ENCODE data around the gene FANCD2.
A peak's percentile ranks its signal among the peaks of the same experiment; 100 is the strongest.
"Not testable (repeated sequence)": the region's sequence is repeated elsewhere in the genome, so short reads cannot be mapped to it uniquely, and the experiment has no call there.

The FANCD2 gene

GRCh38 chr3:10093678-10094077, 67.4 kb downstream of the FANCD2 start:
- H3K27me3 ChIP-seq: no peaks in the 10 kb centered on the region
- H3K4me3 ChIP-seq: no peak overlapping the region
- H4K20me1 ChIP-seq: no peaks in the 10 kb centered on the region
- H3K4me2 ChIP-seq: no peak overlapping the region
- peaks cover 93% of the 10 kb centered on the region for H3K36me3 ChIP-seq
- H3K27ac ChIP-seq: no peak overlapping the region
- no peaks in the 10 kb centered on the region for H3K4me1 ChIP-seq
- no peak overlapping the region for H3K9ac ChIP-seq
- no peaks in the 10 kb centered on the region for H3K9me3 ChIP-seq
- TF ChIP-seq Cebpa-rat (IDR thresholded peaks at IDR 0.05): no peak

DNA sequence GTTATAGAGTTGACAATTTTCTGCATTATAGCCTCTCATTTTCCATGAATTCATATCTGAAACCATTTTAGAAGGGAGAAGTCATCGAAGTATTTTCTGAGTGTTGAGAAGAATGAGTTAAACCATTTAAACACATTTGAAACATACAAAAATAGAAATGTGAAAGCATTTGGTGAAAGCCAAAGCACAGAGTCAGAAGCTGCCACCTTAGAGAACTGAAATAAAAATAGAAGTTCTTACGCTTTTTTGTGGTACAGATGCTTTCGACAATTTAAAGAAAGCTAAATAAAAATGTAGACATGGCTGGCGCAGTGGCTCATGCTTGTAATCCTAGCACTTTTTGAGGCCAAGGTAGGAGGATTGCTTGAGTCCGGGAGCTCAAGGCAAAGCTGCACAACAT, 72.8 kb downstream of the FANCD2 start:
- no peaks in the 10 kb centered on the region for H3K9me3 ChIP-seq
- H3K27me3 ChIP-seq: no peaks in the 10 kb centered on the region
- H3K9ac ChIP-seq: no peak overlapping the region
- H4K20me1 ChIP-seq: no peaks in the 10 kb centered on the region
- no peak overlapping the region for H3K4me2 ChIP-seq
- H3K4me3 ChIP-seq: no peak overlapping the region
- no peak for TF ChIP-seq Cebpa-rat (IDR thresholded peaks at IDR 0.05)
- H3K27ac ChIP-seq: no peak overlapping the region
- no peaks in the 10 kb centered on the region for H3K4me1 ChIP-seq
- H3K36me3 ChIP-seq: peaks cover 87% of the 10 kb centered on the region

DNA sequence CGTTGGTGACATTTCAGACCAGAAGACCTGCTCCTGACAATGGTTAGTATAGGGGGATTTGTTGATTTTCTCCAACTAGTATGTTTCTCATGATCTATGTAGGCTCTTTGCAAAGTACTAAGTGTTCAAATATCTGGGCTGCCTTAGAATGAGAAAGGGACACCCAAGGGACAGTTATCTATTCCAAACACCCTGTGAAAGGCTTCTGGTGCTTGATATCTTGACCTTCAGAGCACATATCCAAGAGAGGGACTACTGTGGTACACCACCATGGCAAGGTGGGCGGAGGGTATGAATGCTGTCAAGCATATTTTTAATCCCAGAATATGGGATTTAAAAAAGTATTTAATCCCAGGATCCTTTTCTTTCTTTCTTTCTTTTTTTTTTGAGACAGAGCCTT, 80.7 kb downstream of the FANCD2 start:
- no peak overlapping the region for H3K9ac ChIP-seq
- H3K36me3 ChIP-seq: peaks cover 16% of the 10 kb centered on the region
- no peak overlapping the region for H3K27ac ChIP-seq
- H3K4me3 ChIP-seq: no peak overlapping the region
- no peaks in the 10 kb centered on the region for H3K27me3 ChIP-seq
- H4K20me1 ChIP-seq: no peaks in the 10 kb centered on the region
- no peak for TF ChIP-seq Cebpa-rat (IDR thresholded peaks at IDR 0.05)
- H3K4me1 ChIP-seq: no peaks in the 10 kb centered on the region
- no peaks in the 10 kb centered on the region for H3K9me3 ChIP-seq
- H3K4me2 ChIP-seq: no peak overlapping the region

- Histone ChIP-seq H3K9ac (no peak within 1 kb of the TSS), H3K4me2 (no peak within 1 kb of the TSS), H3K4me3 (no peak within 1 kb of the TSS), H4K20me1 (no peaks in the 10 kb centered on the region), H3K36me3 (peaks cover 12% of the 10 kb centered on the region), H3K27me3 (no peaks in the 10 kb centered on the region), H3K4me1 (no peaks in the 10 kb centered on the region), H3K9me3 (no peaks in the 10 kb centered on the region), H3K27ac (no peak within 1 kb of the TSS)
- no peak for TF ChIP-seq Cebpa-rat (IDR thresholded peaks at IDR 0.05)
Measured at GRCh38 chr3:10108091-10108490, 81.9 kb downstream of the FANCD2 start, which contains the start of gene FANCD2OS. Gene FANCD2OS (minus strand): TSS chr3:10108255. CDS start chr3:10104774, 3,481 bp downstream.

- H3K9ac ChIP-seq: peak within 1 kb of the TSS; percentile 89
- peak within 1 kb of the TSS; percentile 84 for H3K4me3 ChIP-seq
- H3K9me3 ChIP-seq: no peaks in the 10 kb centered on the region
- peak within 1 kb of the TSS; percentile 70 for H3K27ac ChIP-seq
- peak within 1 kb of the TSS; percentile 97 for H3K4me2 ChIP-seq
- H3K36me3 ChIP-seq: peaks cover 29% of the 10 kb centered on the region
- TF ChIP-seq Cebpa-rat (IDR thresholded peaks at IDR 0.05): no peak
- peaks cover 48% of the 10 kb centered on the region for H4K20me1 ChIP-seq
- H3K27me3 ChIP-seq: no peaks in the 10 kb centered on the region
- H3K4me1 ChIP-seq: peaks cover 30% of the 10 kb centered on the region
Measured at GRCh38 chr3:10115326-10116137, 89.3 kb downstream of the FANCD2 start, which contains the start of gene BRK1. Gene BRK1 (plus strand): TSS chr3:10115675. CDS start chr3:10115702, 27 bp downstream.

DNA sequence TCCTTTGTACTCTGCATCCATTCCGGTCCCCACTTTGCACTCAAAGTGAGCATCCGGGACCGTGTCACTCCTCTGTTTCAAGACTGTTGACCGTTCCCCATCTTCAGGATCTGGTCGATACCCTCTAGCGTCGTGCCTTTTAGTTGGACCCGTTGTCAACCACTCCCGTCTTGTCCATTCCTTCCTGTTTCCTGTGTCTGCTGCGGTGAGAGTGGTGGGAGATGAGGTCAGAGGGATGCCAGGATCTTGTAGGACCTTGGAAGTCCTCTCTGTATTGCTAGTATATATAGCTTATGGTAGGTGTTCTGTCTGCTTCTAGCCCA, 89.9 kb downstream of the FANCD2 start:
- Histone ChIP-seq H3K4me3 (peak overlapping the region; percentile 84), H3K9me3 (no peaks in the 10 kb centered on the region), H3K27me3 (no peaks in the 10 kb centered on the region), H3K27ac (peak overlapping the region; percentile 70), H3K36me3 (peaks cover 35% of the 10 kb centered on the region), H3K4me1 (peaks cover 30% of the 10 kb centered on the region), H4K20me1 (peaks cover 54% of the 10 kb centered on the region), H3K9ac (peak overlapping the region; percentile 89), H3K4me2 (peak overlapping the region; percentile 97)
- TF ChIP-seq Cebpa-rat (IDR thresholded peaks at IDR 0.05): no peak

GRCh38 chr3:10116928-10117327, 90.7 kb downstream of the FANCD2 start:
- peaks cover 62% of the 10 kb centered on the region for H4K20me1 ChIP-seq
- H3K4me3 ChIP-seq: peak overlapping the region; percentile 84
- H3K36me3 ChIP-seq: peaks cover 43% of the 10 kb centered on the region
- H3K27ac ChIP-seq: no peak overlapping the region
- H3K27me3 ChIP-seq: no peaks in the 10 kb centered on the region
- peak overlapping the region; percentile 97 for H3K4me2 ChIP-seq
- peak overlapping the region; percentile 89 for H3K9ac ChIP-seq
- TF ChIP-seq Cebpa-rat (IDR thresholded peaks at IDR 0.05): no peak
- peaks cover 30% of the 10 kb centered on the region for H3K4me1 ChIP-seq
- H3K9me3 ChIP-seq: no peaks in the 10 kb centered on the region

GRCh38 chr3:10119376-10119775, 93.1 kb downstream of the FANCD2 start:
- Histone ChIP-seq H3K27me3 (no peaks in the 10 kb centered on the region), H3K4me2 (no peak overlapping the region), H3K4me3 (no peak overlapping the region), H3K9ac (no peak overlapping the region), H3K9me3 (no peaks in the 10 kb centered on the region), H3K27ac (no peak overlapping the region), H3K4me1 (peaks cover 30% of the 10 kb centered on the region), H3K36me3 (peaks cover 61% of the 10 kb centered on the region), H4K20me1 (peaks cover 86% of the 10 kb centered on the region)
- no peak for TF ChIP-seq Cebpa-rat (IDR thresholded peaks at IDR 0.05)

DNA sequence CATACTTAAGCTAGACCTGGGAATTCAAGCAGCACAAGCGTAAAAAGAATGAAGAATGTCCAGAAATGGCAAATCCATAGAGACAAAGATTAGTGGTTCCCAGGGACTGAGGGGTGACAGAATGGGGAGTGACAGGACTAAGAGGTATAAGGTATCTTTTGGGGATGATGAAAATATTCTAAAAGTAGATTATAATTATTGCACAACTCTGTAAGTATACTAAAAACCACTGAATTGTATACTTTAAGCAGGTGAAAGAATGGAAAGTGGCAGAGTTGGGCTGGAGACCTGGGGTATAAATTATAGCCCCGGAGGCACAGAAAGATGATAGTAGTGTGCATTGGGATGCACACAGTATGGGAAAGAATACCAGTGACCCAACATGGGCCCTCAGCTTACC, 94.8 kb downstream of the FANCD2 start:
- no peaks in the 10 kb centered on the region for H3K9me3 ChIP-seq
- H3K27ac ChIP-seq: no peak overlapping the region
- TF ChIP-seq Cebpa-rat (IDR thresholded peaks at IDR 0.05): peak; percentile 40; the same call in 1 of the 2 replicates
- H3K4me1 ChIP-seq: peaks cover 24% of the 10 kb centered on the region
- no peaks in the 10 kb centered on the region for H3K27me3 ChIP-seq
- H3K36me3 ChIP-seq: peaks cover 78% of the 10 kb centered on the region
- H3K4me3 ChIP-seq: no peak overlapping the region
- H4K20me1 ChIP-seq: peaks cover 96% of the 10 kb centered on the region
- H3K9ac ChIP-seq: no peak overlapping the region
- H3K4me2 ChIP-seq: no peak overlapping the region

GRCh38 chr3:10122724-10123123, 96.5 kb downstream of the FANCD2 start:
- Histone ChIP-seq H3K27me3 (no peaks in the 10 kb centered on the region), H3K36me3 (peaks cover 91% of the 10 kb centered on the region), H3K4me2 (no peak overlapping the region), H3K4me1 (peaks cover 8% of the 10 kb centered on the region), H3K9me3 (no peaks in the 10 kb centered on the region), H3K9ac (no peak overlapping the region), H3K27ac (no peak overlapping the region), H3K4me3 (no peak overlapping the region), H4K20me1 (peaks cover 87% of the 10 kb centered on the region)
- TF ChIP-seq Cebpa-rat (IDR thresholded peaks at IDR 0.05): no peak

GRCh38 chr3:10135872-10136271, 109.6 kb downstream of the FANCD2 start:
- H3K9ac ChIP-seq, H3K27me3 ChIP-seq, H3K27ac ChIP-seq, H3K4me1 ChIP-seq, H3K36me3 ChIP-seq, H3K9me3 ChIP-seq, H3K4me2 ChIP-seq, H4K20me1 ChIP-seq, H3K4me3 ChIP-seq: not testable (repeated sequence)

All from BLaER1 (cell line).